ENCODE data around the gene LDLRAD2.

- TF ChIP-seq EZH2 (IDR thresholded peaks at IDR 0.05; ENCODE audit: borderline replicate concordance, low read depth, low read length, poor library complexity, severe bottlenecking) (no peak), CTCF (conservative IDR thresholded peaks at IDR 0.05; ENCODE audit: low read depth, low read length) (no peak)
These were observed 32.2 kb upstream of the LDLRAD2 start for GRCh38 chr1:21779613-21780521.
